Endothelial cell of umbilical vein (primary cell): Measurements from ENCODE around the gene HEATR3. TPM values are rescaled to one million over a fixed set of nuclear protein-coding genes. Genes with fewer than 3 reads are reported as not detected.

ENCODE experiments used
- BruUV-seq: library from RNA; stranded (reverse); fragments of 400-500 nt; replicated peaks from 2 replicates; lab custom pipeline; 2021; lab: Mats Ljungman, UMichigan
- CTCF ChIA-PET: fragments of 300-600, 350-600 bp; sonication (Branson Sonifier 250); formaldehyde crosslinking; loops from one replicate; lab custom pipeline; 2021; ENCODE audit warnings: antibody characterized with exemption, inconsistent platforms; lab: Charles Lee
- POLR2A ChIA-PET: fragments of 300-600, 350-600 bp; sonication (Branson Sonifier 250); formaldehyde crosslinking; loops from one replicate; lab custom pipeline; 2021; ENCODE audit warnings: antibody characterized with exemption, inconsistent platforms; lab: Charles Lee
- DNase-seq: peaks from one replicate; pipeline ENCODE4 v3.0.0-alpha.2; 2011; ENCODE audit warnings: low read depth, low spot score
- FAIRE-seq: peaks from 2 replicates; lab custom pipeline; 2011; peaks lifted over from hg19 to GRCh38; lab: Jason Lieb, UNC
- H2AFZ ChIP-seq: 2 replicates; pipeline ENCODE4 v1.6.0; 2012; ENCODE audit warnings: low read depth, low read length, control low read depth, inconsistent platforms
- H3K27ac ChIP-seq: 2 replicates; pipeline ENCODE4 v1.5.1; 2011; ENCODE audit warnings: low read depth, mild to moderate bottlenecking, control low read depth, low read length, moderate library complexity; ENCODE audit not compliant: insufficient read depth
- H3K27me3 ChIP-seq, 2 experiments: 2 replicates each; pipeline versions ENCODE4 v1.6.0 to v1.6.1; 2011; ENCODE audit warnings: low read length in 2 of 2, mixed read lengths in 1 of 2; ENCODE audit not compliant: control insufficient read depth in 2 of 2, insufficient read depth in 2 of 2
- H3K36me3 ChIP-seq, 2 experiments: 2 replicates in 1 of 2; 3 replicates in 1 of 2; pipeline ENCODE4 v1.5.1; 2011; ENCODE audit warnings: low read length in 2 of 2, mild to moderate bottlenecking in 1 of 2, moderate library complexity in 1 of 2; ENCODE audit not compliant: control insufficient read depth in 2 of 2, insufficient read depth in 2 of 2; ENCODE audit errors: extremely low read depth in 1 of 2
- H3K4me1 ChIP-seq: 3 replicates; pipeline ENCODE4 v1.5.1; 2011; ENCODE audit warnings: mild to moderate bottlenecking, low read length; ENCODE audit not compliant: control insufficient read depth, insufficient read depth; ENCODE audit errors: extremely low read depth
- H3K4me2 ChIP-seq: 2 replicates; pipeline ENCODE4 v1.6.1; 2011; ENCODE audit warnings: low read length, control low read depth, mixed read lengths; ENCODE audit not compliant: insufficient read depth
- H3K4me3 ChIP-seq, 3 experiments: fragments of 200-600 bp in 1 of 3; sonication (generic), shearing (Covaris generic) in 1 of 3; replicated peaks in 1 of 3; 2 replicates each; pipeline ENCODE4 v1.5.1; 2011 to 2016; ENCODE audit warnings: control low read depth in 3 of 3, low read length in 3 of 3, mild to moderate bottlenecking in 2 of 3, inconsistent platforms in 1 of 3, low read depth in 1 of 3, moderate library complexity in 1 of 3; ENCODE audit not compliant: insufficient read depth in 1 of 3
- H3K79me2 ChIP-seq: 2 replicates; pipeline ENCODE4 v1.6.0; 2012; ENCODE audit warnings: low read length, inconsistent platforms; ENCODE audit not compliant: control insufficient read depth, insufficient read depth
- H3K9ac ChIP-seq: replicated peaks from 2 replicates; pipeline ENCODE3; 2011; ENCODE audit warnings: low read length, control low read depth; ENCODE audit not compliant: insufficient read depth; ENCODE audit errors: extremely low read depth
- H3K9me1 ChIP-seq: replicated peaks from 3 replicates; pipeline ENCODE4 v1.6.0; 2011; ENCODE audit warnings: mild to moderate bottlenecking, low read length; ENCODE audit not compliant: control insufficient read depth, insufficient read depth; ENCODE audit errors: extremely low read depth
- H3K9me3 ChIP-seq: replicated peaks from 2 replicates; pipeline ENCODE4 v1.5.1; 2012; ENCODE audit warnings: low read length, inconsistent platforms; ENCODE audit not compliant: control insufficient read depth, insufficient read depth
- H4K20me1 ChIP-seq: replicated peaks from 2 replicates; pipeline ENCODE3; 2011; ENCODE audit warnings: mild to moderate bottlenecking, low read length; ENCODE audit not compliant: control insufficient read depth, insufficient read depth; ENCODE audit errors: extremely low read depth
- EZH2 ChIP-seq: IDR thresholded peaks from 2 replicates; pipeline ENCODE4 v1.6.1; 2012; ENCODE audit warnings: borderline replicate concordance, low read depth, mild to moderate bottlenecking, moderate library complexity, low read length, inconsistent platforms; ENCODE audit not compliant: severe bottlenecking
- FOS ChIP-seq: IDR thresholded peaks from 2 replicates; pipeline ENCODE4 v1.6.1; 2011; ENCODE audit warnings: mild to moderate bottlenecking, low read length, moderate library complexity, borderline replicate concordance; ENCODE audit not compliant: insufficient read depth
- GATA2 ChIP-seq: IDR thresholded peaks from 2 replicates; pipeline ENCODE4 v1.7.0; 2011; ENCODE audit warnings: low read depth, mild to moderate bottlenecking, moderate library complexity, mixed read lengths, low read length; ENCODE audit not compliant: insufficient read length, insufficient read depth
- JUN ChIP-seq: IDR thresholded peaks from 2 replicates; pipeline ENCODE4 v1.6.1; 2011; ENCODE audit warnings: borderline replicate concordance, low read depth; ENCODE audit not compliant: insufficient read length, insufficient read depth
- MYC ChIP-seq: IDR thresholded peaks from one replicate; pipeline ENCODE4 v1.6.1; 2011; ENCODE audit warnings: mild to moderate bottlenecking, low read depth, low read length
- POLR2A ChIP-seq: IDR thresholded peaks from 2 replicates; pipeline ENCODE4 v1.6.1; 2012; ENCODE audit warnings: low read depth, mild to moderate bottlenecking, control low read depth, low read length
- POLR2AphosphoS5 ChIP-seq: IDR thresholded peaks from 2 replicates; pipeline ENCODE4 v1.6.1; 2012; ENCODE audit warnings: low read depth, mild to moderate bottlenecking, control low read depth, low read length, moderate library complexity; ENCODE audit not compliant: insufficient read depth
- dilution Hi-C: fragments of 300-500 bp; cut with MboI; formaldehyde crosslinking; loops from one replicate; pipeline ENCODE4 v1.15.0; 2019; ENCODE audit warnings: low sequenced_read_pairs; ENCODE audit not compliant: extremely low pct_ligation_motif_present
- intact Hi-C: fragments of 100-400 bp; cut with micrococcal nuclease; formaldehyde crosslinking; loops from one replicate; pipeline ENCODE4 v1.10.0; 2022
- polyA plus RNA-seq, 4 experiments: library from polyadenylated mRNA; depleted of rRNA in 3 of 4; stranded (reverse) in 3 of 4; unstranded in 1 of 4; fragments of >200 nt; gene quantifications; 2 replicates each; pipeline versions ENCODE4 v1.2.1 to v1.2.3, GENCODE V29; 2011 to 2012; ENCODE audit warnings: missing spikeins in 1 of 4
- total RNA-seq: library from RNA; stranded (reverse); gene quantifications from 2 replicates; pipeline ENCODE4 v1.2.3, GENCODE V29; 2021
- TF ChIP-seq, protein P1 (sequence below), 2 donors: IDR thresholded peaks; 1 replicate in 1 of 2; 2 replicates in 1 of 2; pipeline ENCODE4 v1.5.1; 2011; ENCODE audit warnings: low read length in 2 of 2, mild to moderate bottlenecking in 2 of 2, moderate library complexity in 2 of 2, control low read depth in 1 of 2, inconsistent platforms in 1 of 2, low read depth in 1 of 2; ENCODE audit not compliant: insufficient read depth in 1 of 2; ENCODE audit errors: extremely low read depth in 1 of 2
- TF ChIP-seq, protein P2 (sequence below): IDR thresholded peaks from 2 replicates; pipeline ENCODE4 v1.6.1; 2011; ENCODE audit not compliant: insufficient read depth, insufficient read length

The HEATR3 gene
- total and polyA plus RNA-seq, 2 donors (not counting 3 experiments of a cell fraction or from before 2014, with no cell fraction given), result 6.7 to 23.1 TPM

DNA sequence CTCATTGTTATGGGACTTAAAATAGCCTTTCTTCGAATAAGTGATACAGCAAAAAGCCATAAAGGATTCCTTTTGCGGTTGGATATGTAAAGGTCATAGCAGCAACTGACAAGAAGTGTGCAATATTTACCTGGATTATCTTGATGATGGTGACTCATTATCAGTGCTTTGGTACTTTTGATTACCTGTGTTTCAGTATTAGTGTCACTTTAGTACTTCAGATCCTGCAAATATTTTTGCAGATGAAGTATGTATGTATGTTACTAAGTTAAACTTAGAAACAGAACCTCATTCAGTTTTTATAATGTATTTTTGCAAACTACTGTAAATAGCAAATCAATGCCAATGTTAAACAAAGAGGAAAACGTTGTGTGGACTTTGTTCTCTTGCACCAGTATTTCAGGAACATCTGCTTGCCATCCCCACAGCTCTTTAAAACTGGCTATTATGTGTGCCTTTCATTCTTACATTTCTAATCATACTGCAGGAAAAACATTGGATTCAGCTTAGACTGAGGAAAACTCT is 30.2 kb upstream of the HEATR3 start:
- ChIA-PET CTCF (interaction anchor here (1.1 to 1.7 kb wide), 2 partner anchors 8 to 11 kb away, joined by 3 to 7 read pairs; partner anchors contain the start of gene CNEP1R1), POLR2A (no interaction called here)
- H3K27me3 ChIP-seq, result no peaks in the 10 kb centered on the region
- DNase-seq (no peak), FAIRE-seq (no peak)
- H2AFZ ChIP-seq, result no peak overlapping the region
- TF ChIP-seq GATA2 (no peak), JUN (no peak), POLR2A (no peak), FOS (no peak), MYC (no peak), EZH2 (no peak), POLR2AphosphoS5 (no peak)
- TF ChIP-seq, protein P1, sequence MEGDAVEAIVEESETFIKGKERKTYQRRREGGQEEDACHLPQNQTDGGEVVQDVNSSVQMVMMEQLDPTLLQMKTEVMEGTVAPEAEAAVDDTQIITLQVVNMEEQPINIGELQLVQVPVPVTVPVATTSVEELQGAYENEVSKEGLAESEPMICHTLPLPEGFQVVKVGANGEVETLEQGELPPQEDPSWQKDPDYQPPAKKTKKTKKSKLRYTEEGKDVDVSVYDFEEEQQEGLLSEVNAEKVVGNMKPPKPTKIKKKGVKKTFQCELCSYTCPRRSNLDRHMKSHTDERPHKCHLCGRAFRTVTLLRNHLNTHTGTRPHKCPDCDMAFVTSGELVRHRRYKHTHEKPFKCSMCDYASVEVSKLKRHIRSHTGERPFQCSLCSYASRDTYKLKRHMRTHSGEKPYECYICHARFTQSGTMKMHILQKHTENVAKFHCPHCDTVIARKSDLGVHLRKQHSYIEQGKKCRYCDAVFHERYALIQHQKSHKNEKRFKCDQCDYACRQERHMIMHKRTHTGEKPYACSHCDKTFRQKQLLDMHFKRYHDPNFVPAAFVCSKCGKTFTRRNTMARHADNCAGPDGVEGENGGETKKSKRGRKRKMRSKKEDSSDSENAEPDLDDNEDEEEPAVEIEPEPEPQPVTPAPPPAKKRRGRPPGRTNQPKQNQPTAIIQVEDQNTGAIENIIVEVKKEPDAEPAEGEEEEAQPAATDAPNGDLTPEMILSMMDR (IDR thresholded peaks at IDR 0.05; ENCODE audit: extremely low read depth in 1 of 2, insufficient read depth in 1 of 2, low read depth in 1 of 2, low read length in 2 of 2), result no peak
- TF ChIP-seq, protein P2, sequence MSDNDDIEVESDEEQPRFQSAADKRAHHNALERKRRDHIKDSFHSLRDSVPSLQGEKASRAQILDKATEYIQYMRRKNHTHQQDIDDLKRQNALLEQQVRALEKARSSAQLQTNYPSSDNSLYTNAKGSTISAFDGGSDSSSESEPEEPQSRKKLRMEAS, result no peak
- no TSS peak for BruUV-seq
- H3K9ac ChIP-seq, result no peak overlapping the region
- no peaks in the 10 kb centered on the region for H3K9me3 ChIP-seq
- peaks cover 5% of the 10 kb centered on the region for H3K79me2 ChIP-seq
- H3K9me1 ChIP-seq, result no peaks in the 10 kb centered on the region
- peaks cover 0 to 2% of the 10 kb centered on the region in 2 experiments for H3K36me3 ChIP-seq
- dilution Hi-C loops (no loop called here), intact Hi-C loops (no loop called here)
- no peaks in the 10 kb centered on the region for H3K4me1 ChIP-seq
- no peak overlapping the region for H3K4me3 ChIP-seq
- H4K20me1 ChIP-seq, result no peaks in the 10 kb centered on the region
- H3K4me2 ChIP-seq, result no peak overlapping the region
- H3K27ac ChIP-seq, result no peak overlapping the region
